SK-MEL-5 (cell line): ENCODE results near the gene IQCC. TPM values are rescaled to one million over a fixed set of nuclear protein-coding genes. Genes with fewer than 3 reads are reported as not detected.

ENCODE experiments used
- DNase-seq: peaks from one replicate; pipeline ENCODE4 v3.0.0-alpha.2; 2016; ENCODE audit warnings: low read depth, low spot score
- in situ Hi-C: cut with HindIII; loops from 2 replicates; pipeline ENCODE4 v1.10.0; 2016; ENCODE audit warnings: low sequenced_read_pairs, high pct_unique_total_duplicates, low pct_unique_long_range_greater_than_20kb
- total RNA-seq: library from RNA; depleted of rRNA; stranded (reverse); fragments of >200 nt; shearing (Covaris generic); gene quantifications from 2 replicates; pipeline ENCODE4 v1.2.3, GENCODE V29; 2014

The IQCC gene
- total RNA-seq, 1 experiment from 2014 or later: 2.5 TPM

DNA sequence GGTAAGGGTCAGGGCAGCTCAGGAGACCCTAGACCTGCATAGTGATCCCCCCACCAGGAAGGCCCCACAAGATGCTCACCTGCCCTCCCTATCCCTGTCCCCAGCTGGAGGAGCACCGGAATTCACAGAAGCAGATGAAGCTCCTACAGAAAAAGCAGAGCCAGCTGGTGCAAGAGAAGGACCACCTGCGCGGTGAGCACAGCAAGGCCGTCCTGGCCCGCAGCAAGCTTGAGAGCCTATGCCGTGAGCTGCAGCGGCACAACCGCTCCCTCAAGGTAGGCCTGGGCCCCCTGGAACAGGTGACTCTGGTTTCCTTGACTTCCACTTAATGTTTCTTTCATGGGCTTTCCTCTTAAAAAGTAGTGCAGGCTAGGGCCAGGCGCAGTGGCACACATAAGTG, 17.6 kb upstream of the IQCC start:
- in situ Hi-C loops: no loop called here
- DNase-seq: no peak

DNA sequence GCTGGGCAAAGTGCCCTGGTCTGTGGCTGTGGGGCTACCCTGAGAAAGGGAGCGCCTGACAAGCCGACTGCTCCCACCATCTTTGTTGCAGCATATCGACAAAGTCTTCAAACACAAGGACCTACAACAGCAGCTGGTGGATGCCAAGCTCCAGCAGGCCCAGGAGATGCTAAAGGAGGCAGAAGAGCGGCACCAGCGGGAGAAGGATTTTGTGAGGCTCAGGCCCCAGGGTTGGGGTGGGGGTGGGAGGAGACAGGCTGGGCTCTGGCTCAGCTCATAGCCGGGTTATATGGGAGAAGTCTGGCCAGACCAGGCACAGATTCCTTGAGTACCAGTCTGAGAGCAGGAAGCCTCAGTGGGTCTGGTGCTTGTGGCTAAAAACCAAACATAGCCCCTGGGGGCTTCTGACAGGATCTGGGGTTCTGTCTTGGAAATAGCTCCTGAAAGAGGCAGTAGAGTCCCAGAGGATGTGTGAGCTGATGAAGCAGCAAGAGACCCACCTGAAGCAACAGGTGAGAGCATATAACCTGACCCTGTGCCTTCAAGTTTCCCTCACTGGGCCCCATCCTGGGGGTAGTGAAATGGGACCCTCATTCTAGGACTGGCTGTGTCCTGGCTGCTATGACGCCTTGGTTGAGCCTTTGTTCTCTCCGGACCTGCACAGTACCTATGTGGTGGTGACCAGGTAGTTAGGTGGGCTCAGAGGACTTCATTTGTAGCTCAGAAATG, 13.1 kb upstream of the IQCC start:
- in situ Hi-C loops: no loop called here
- no peak for DNase-seq

GRCh38 chr1:32194984-32195383, 10.5 kb upstream of the IQCC start:
- DNase-seq: no peak
- in situ Hi-C loops: no loop called here

DNA sequence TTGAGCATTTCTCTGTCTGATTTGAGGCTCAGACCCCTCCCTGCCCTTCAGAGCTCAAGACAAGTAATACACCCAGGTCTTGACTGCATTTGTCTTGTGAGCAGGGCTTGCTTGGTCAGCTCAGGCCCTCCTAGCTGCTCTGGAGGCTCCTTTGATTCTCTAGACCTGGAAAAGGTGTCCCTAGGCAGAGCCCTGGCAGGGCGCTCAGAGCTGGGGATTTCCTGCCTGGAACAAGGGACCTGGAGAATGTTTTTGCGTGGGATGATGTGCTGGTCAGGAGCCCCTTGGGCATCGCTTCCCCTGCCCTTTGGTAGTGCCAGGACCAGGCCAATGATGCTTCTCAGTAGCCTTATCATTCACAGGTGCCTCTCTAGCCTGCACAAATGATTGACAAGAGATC, 9.9 kb upstream of the IQCC start:
- no peak for DNase-seq
- in situ Hi-C loops: no loop called here

DNA sequence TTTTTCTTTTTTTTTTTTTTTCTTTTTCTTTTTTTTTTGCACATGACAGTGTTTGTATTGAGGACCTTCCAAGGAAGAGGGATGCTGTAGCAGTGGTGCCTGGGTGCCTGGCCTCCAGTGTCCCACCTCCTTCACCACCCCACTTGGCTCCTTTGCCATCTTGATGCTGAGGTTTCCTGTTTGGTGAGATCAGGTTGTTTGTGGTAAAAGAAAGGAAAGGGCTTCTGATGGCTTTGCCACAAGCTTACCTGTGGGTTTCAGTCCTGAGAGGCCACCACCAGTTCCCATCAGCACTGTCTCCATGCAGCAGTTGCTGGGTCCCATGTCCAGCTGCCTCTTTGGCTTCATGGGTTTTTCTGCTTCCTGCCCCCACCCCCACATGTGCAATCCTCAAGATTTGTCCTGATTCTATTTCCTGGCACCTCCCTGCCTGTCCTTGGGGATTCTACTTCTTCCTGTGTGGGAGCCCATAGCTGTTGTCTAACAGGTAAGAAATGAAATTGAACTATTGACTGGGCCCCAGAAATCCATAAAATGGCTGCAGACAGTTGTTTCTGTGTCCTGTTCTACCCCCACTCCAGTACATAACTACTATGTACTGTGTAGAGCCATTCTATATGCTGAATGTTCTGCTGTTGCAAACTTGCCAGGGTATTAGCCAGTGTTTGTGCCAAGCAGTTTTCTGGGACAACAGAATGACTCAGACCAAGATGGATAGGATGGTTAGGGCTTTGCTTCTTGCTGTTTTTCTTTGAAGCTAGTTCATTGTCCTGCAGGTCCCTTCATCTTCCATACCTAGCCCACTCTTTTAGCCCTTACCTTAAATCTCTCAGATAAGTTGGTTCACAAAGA, 9.3 kb upstream of the IQCC start:
- in situ Hi-C loops: no loop called here
- no peak for DNase-seq

DNA sequence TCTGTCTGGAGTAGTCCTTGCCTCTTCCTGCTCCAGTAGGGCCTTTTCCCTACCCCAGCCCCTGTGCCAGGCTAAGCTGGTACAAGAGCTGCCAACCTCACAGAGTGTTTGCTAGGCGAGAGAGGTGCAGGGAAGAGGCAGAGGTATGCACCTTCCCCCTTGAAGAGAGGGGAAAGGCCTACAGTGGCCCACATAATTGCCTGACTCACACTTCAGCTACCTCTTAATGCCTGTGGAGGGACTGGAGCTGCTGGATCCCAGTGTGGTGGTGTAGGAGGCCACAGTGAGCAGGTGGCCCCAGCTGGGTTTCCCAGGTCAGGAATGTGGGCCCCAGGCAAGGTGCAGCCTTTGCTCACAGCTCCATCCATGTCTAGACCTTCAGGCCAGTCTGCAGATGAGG, 8.4 kb upstream of the IQCC start:
- in situ Hi-C loops: no loop called here
- no peak for DNase-seq

GRCh38 chr1:32197837-32198236, 7.6 kb upstream of the IQCC start:
- DNase-seq: no peak
- in situ Hi-C loops: no loop called here

DNA sequence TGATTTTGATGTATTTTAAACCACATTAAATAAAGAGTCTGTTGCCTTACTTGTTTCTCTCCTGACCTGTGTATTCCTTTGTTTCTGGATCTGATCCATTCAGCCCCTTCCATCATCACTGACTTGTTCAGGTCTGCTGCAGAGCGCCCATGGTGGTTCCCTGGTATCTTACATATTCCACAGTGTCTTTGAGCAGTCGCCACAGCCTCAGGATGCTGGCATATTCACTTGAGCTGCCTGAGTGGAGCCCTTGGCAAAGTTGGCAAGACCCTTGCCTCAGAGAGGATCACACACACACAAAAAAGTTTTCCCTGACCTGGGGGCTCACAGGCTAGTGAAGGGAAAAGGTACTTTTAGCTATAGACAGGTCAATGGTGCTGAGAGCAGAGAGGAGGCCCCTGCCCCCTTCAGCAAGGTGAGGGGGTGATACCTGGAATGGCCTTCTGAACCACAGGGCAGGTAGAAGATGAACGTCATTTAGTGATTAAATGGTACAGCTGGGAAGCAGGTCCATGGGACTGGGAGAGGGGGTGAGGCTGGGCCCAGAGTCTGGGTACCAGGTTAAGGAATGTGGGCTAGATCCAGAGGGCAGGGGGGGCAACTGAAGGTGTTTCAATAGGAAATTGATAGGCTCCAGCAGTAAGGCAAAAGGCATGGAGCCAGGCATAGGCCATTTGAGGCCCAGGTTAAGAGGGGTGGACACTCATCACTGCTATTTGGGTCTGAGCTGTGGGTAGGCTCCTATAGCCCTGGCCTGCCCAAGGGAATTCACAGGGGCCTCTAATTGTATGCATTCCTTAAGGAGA, 7.0 kb upstream of the IQCC start:
- in situ Hi-C loops: no loop called here
- DNase-seq: no peak

DNA sequence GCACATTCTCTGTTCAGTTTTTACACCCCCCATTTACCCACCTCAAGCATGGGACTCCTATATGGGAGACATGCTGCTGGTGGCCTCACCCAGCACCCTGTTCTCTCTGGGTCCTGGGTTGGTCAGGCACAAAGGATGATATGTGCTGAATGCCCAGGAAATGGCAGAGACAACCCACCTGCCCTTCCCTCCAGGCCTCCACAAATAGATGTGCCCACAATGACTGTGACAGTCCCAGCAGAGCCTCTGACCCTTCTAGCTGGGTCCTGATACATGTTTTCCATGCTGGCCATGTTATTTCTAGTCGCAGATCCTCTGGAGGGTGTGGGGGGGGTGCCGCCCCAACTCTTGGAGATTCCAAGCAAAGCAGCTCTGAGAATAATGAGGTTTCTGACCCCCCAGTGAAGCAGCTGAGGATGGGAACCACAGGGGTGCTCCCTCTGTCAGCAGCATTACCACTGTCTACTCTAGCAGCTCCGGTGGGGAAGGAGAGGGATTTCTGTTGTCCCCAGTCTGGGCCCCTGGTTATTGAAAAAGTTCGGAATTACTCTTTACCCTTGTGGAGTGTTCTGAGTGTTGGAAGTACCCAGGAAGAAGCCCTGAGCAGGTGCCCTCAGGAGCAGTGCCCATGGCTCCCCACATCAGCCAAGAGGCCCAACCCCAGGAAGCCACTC, 6.3 kb upstream of the IQCC start:
- DNase-seq: no peak
- in situ Hi-C loops: no loop called here

DNA sequence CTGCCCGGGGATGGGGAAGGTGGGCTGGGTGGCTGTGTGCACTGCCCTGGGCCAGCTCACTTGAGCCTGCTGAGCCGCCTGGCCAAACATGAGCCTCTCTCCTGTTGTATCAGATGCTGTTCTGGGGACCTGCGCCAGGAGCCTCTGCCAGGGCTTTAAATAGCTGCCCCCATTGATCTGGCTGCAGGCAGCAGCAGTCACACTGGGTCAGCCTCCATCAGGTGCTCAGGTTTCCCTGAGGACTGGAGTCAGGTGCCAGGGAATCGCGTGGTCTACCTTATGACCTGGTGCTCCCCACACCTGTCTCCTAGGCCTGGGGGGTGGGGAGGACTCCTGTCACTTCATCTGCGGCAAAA, 5.8 kb upstream of the IQCC start:
- no peak for DNase-seq
- in situ Hi-C loops: no loop called here

DNA sequence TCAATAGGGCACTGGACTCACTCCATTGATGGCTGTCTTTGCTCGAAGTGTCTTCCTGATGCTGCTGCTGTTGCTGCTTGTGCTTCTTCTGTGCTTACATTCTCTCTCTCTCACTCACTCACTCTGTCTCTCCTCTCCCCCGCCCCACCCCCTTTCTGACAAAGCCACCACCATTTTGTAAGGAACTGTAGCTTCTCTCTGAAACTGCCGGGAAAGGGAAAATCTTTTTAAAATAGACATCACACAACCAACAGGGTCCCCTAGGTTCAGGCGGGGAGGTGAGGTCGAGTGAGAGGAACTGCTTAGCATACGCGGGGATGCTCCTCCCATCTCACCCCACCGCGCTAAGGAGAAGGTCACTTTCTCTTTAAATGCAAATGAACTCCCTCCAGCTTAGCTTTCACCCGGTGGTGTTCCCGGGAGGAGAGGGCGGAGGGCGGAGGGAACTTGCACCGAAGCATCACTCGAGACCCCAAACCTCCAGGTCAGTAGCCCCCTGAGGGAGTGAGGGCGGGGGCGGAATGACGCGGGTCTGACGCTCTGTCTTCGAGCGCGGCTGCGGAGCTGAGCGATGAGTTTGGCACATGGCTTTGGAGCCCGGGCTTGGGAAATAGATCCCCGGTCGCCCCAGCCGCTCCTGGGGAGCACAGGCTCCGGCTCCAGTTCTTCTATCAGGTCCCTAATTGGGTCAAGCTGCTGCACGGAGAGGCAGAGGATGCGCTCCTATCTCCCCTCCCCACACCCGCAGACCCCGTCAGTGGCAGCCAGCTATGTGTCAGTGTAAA, 5.1 kb upstream of the IQCC start, which contains the start of gene CCDC28B:
TSS of gene CCDC28B (plus strand) at position 370 of the 785 bp plus-strand sequence. CDS start 1,341 bp downstream, outside the sequence.
- DNase-seq: peak; percentile 51
- in situ Hi-C loops: no loop called here

- DNase-seq: no peak
- in situ Hi-C loops: no loop called here
Measured at GRCh38 chr1:32201011-32201855, 4.2 kb upstream of the IQCC start.

DNA sequence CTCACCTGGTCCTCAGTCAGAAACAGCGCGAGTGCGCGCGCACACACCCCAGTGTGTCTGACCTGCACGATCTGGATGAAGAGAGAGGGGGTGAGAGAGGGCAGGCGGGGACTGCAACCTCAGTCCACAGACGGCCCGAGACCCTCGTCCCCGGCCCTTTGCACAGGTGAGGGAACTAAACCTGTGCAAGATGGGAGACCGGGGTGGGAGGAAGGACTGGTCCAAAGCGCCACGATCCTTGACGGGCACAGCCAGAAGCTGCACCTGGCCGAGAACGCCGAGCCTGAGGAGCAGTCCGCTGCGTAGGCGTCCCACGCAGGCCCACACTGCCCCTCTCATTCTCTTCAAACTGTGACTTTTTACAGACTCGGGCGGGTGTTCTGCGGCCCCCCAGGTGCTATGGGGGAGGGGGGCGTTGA, 519 bp upstream of the IQCC start:
- in situ Hi-C loops: no loop called here
- DNase-seq: no peak

GRCh38 chr1:32208469-32208868, 3.0 kb downstream of the IQCC start:
- in situ Hi-C loops: no loop called here
- no peak for DNase-seq

- in situ Hi-C loops: no loop called here
- DNase-seq: no peak
Measured at GRCh38 chr1:32208891-32209328, 3.4 kb downstream of the IQCC start, which contains the start of gene DCDC2B. Gene DCDC2B (plus strand): TSS chr1:32209089. CDS start chr1:32209094, 5 bp downstream.
